Vagina (tissue), 2 donors: Measurements from ENCODE around the gene AGT.

Source experiments
- POLR2A ChIP-seq, 2 donors: fragments of 450-650 bp; IDR thresholded peaks; one replicate each; pipeline ENCODE4 v1.6.1; 2017; ENCODE audit warnings: antibody characterized with exemption in 2 of 2, mild to moderate bottlenecking in 2 of 2, moderate library complexity in 2 of 2
- POLR2AphosphoS5 ChIP-seq, 2 donors: sonication (generic); formaldehyde crosslinking; IDR thresholded peaks; one replicate each; pipeline ENCODE4 v1.9.0; 2017; ENCODE audit warnings: antibody characterized with exemption in 2 of 2, mild to moderate bottlenecking in 2 of 2, low read depth in 1 of 2; ENCODE audit not compliant: insufficient read depth in 1 of 2
- TF ChIP-seq, protein P1 (sequence below), 3 experiments: fragments of 450-650 bp in 2 of 3; fragments of 200-600 bp in 1 of 3; sonication (generic) in 1 of 3; IDR thresholded peaks; one replicate each; pipeline ENCODE4 v1.5.1; 2017 to 2019; ENCODE audit warnings: antibody characterized with exemption in 3 of 3, mild to moderate bottlenecking in 2 of 3, moderate library complexity in 2 of 3

DNA sequence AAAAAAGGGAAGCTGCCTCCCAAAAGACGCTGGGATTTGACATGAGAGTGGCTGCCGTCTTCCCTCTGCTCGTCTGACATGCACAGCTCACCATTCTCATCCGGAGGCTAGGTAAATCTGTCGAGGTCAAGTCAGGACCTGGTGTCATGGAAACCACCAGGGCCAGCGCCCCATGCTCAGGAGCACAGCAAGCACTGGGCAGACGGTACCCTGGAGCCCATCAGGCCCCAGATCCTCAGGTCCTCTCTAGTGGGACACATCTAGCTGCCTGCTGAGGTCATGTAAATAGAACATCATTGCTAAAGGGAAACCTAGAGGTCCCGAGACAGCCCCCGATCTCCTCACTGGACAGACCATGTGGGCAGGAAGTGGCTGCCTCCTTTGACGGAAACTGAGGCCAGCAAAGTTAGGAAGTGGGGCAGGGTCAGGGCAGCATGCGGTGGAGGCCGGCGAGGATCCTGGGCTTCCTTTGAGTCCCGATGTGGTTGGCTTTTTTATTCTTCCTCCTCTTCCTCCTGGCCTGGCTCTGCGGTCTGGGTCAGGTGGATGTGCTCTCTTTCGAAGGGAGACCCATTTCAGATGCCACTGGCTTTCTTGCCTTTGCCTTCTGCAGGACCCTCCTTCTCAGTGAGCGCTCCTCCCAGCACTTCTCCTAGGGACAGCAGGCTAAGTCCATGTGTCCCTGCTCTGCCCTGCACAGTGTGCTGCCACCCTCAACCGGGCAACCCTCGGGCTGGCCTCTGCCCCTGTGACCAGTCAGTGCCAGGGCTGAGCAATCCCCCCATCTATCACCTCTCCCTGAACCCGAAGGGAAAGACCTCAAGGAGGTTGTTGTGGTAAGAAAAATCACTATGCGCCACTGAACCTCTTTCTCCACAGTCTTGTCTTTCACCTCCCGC, 5.9 kb downstream of the AGT start:
- TF ChIP-seq POLR2A (IDR thresholded peaks at IDR 0.05) (no peak), POLR2AphosphoS5 (IDR thresholded peaks at IDR 0.05; ENCODE audit: insufficient read depth in 1 of 2, low read depth in 1 of 2) (no peak)
- TF ChIP-seq, protein P1, sequence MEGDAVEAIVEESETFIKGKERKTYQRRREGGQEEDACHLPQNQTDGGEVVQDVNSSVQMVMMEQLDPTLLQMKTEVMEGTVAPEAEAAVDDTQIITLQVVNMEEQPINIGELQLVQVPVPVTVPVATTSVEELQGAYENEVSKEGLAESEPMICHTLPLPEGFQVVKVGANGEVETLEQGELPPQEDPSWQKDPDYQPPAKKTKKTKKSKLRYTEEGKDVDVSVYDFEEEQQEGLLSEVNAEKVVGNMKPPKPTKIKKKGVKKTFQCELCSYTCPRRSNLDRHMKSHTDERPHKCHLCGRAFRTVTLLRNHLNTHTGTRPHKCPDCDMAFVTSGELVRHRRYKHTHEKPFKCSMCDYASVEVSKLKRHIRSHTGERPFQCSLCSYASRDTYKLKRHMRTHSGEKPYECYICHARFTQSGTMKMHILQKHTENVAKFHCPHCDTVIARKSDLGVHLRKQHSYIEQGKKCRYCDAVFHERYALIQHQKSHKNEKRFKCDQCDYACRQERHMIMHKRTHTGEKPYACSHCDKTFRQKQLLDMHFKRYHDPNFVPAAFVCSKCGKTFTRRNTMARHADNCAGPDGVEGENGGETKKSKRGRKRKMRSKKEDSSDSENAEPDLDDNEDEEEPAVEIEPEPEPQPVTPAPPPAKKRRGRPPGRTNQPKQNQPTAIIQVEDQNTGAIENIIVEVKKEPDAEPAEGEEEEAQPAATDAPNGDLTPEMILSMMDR (IDR thresholded peaks at IDR 0.05) = no peak
